HTERT RPE-1 (cell line): Measurements from ENCODE around the gene THAP8.

Source experiments
- in situ Hi-C: fragments of 300-500 bp; cut with MboI; formaldehyde crosslinking; loops from 4 replicates; pipeline ENCODE4 v1.14.3; 2020; ENCODE audit warnings: low sequenced_read_pairs

THAP8 gene

GRCh38 chr19:35995048-35995993 lies 58.8 kb downstream of the THAP8 start, which contains the start of gene SDHAF1:
SDHAF1 (plus strand) TSS chr19:35995188; CDS start chr19:35995275, 87 bp downstream.
- in situ Hi-C loops = no loop called here

GRCh38 chr19:35993923-35994598 lies 60.0 kb downstream of the THAP8 start:
- in situ Hi-C loops = no loop called here

GRCh38 chr19:35992907-35993765 lies 60.9 kb downstream of the THAP8 start:
- in situ Hi-C loops = no loop called here

- in situ Hi-C loops = no loop called here
These were observed 62.2 kb downstream of the THAP8 start for GRCh38 chr19:35991731-35992450.

- in situ Hi-C loops = no loop called here
These were observed 63.0 kb downstream of the THAP8 start for GRCh38 chr19:35990771-35991730.

- in situ Hi-C loops = no loop called here
These were observed 63.9 kb downstream of the THAP8 start for GRCh38 chr19:35990156-35990555.

- in situ Hi-C loops = no loop called here
These were observed 65.3 kb downstream of the THAP8 start for GRCh38 chr19:35988824-35989223.

- in situ Hi-C loops = no loop called here
These were observed 66.6 kb downstream of the THAP8 start for GRCh38 chr19:35987571-35987896.

GRCh38 chr19:35986664-35987570 lies 67.2 kb downstream of the THAP8 start:
- in situ Hi-C loops = no loop called here

GRCh38 chr19:35986111-35986510 lies 68.0 kb downstream of the THAP8 start:
- in situ Hi-C loops = no loop called here
